ENCODE measurements around the gene ISL1. TPM values are rescaled to one million over a fixed set of nuclear protein-coding genes. Genes with fewer than 3 reads are reported as not detected.

Gene ISL1
- total and polyA plus RNA-seq, 2 of the 4 experiments (the other 2 are of a cell fraction) = under 0.01 TPM; not detected in 1

GRCh38 chr5:51379331-51379700 is 3.9 kb upstream of the ISL1 start:
- intact Hi-C loops (cut with micrococcal nuclease) = loop anchor here (5.0 kb wide), 1 partner anchor 978 kb away; no protein-coding TSS in a partner anchor
- dilution Hi-C loops (cut with HindIII; ENCODE audit: low sequenced_read_pairs, unreplicated experiment) = no loop called here
- Histone ChIP-seq H2BK15ac (ENCODE audit: low read depth, low read length) (no peak overlapping the region), H3K23ac (ENCODE audit: low read depth, low read length) (no peak overlapping the region), H3K4me1 (ENCODE audit: control insufficient read depth, insufficient read depth, low read length) (no peaks in the 10 kb centered on the region), H3K9me1 (ENCODE audit: insufficient read depth, low read length) (no peaks in the 10 kb centered on the region), H4K91ac (ENCODE audit: insufficient read depth, low read depth, low read length) (no peak overlapping the region), H3K36me3 (ENCODE audit: control insufficient read depth, insufficient read depth, low read length) (no peaks in the 10 kb centered on the region), H3K27me3 (ENCODE audit: control insufficient read depth, insufficient read depth, low read length) (peaks cover 52% of the 10 kb centered on the region), H2AFZ (replicated peaks; ENCODE audit: low read length, poor library complexity) (peak overlapping the region; percentile 38), H2AK9ac (replicated peaks; ENCODE audit: low read depth, low read length, poor library complexity) (no peak overlapping the region), H3K27ac (ENCODE audit: insufficient read depth, low read length) (no peak overlapping the region), H3K4ac (ENCODE audit: low read depth, low read length) (no peak overlapping the region), H2BK5ac (ENCODE audit: low read depth, low read length, poor library complexity, severe bottlenecking) (no peak overlapping the region), H3K9me3 (ENCODE audit: control insufficient read depth, insufficient read depth, low read length) (no peaks in the 10 kb centered on the region; the same call in 1 of the 2 replicates), H3K9ac (ENCODE audit: low read depth, low read length) (no peak overlapping the region), H2BK120ac (ENCODE audit: low read depth, low read length) (no peak overlapping the region), H4K5ac (ENCODE audit: low read depth, low read length) (no peak overlapping the region), H3K79me1 (ENCODE audit: low read depth in 1 of 2, low read length in 2 of 2) (no peaks in the 10 kb centered on the region), H3K56ac (ENCODE audit: extremely low read depth, insufficient read depth, low read length) (no peak overlapping the region), H3K4me2 (ENCODE audit: low read depth, low read length) (no peak overlapping the region), H3K14ac (replicated peaks; ENCODE audit: low read depth, low read length) (no peak overlapping the region), H3K18ac (ENCODE audit: low read depth, low read length) (no peak overlapping the region), H4K8ac (ENCODE audit: low read depth in 2 of 2, low read length in 2 of 2) (no peak overlapping the region), H2AK5ac (ENCODE audit: low read depth, low read length) (no peak overlapping the region), H3K4me3 (ENCODE audit: insufficient read depth, low read depth, low read length) (no peak overlapping the region), H2BK20ac (ENCODE audit: low read depth, low read length) (no peak overlapping the region), H4K20me1 (ENCODE audit: insufficient read depth, low read length) (no peaks in the 10 kb centered on the region)
- ATAC-seq (ENCODE audit: low read depth) (no peak), DNase-seq (no peak)
- WGBS, 2 experiments (ENCODE audit: extremely low coverage in 2 of 2, insufficient read length in 1 of 2) = no CpG with 5 or more reads among the region's 4 CpGs
- no peak for TF ChIP-seq SMC3 (IDR thresholded peaks at IDR 0.05; ENCODE audit: low read depth, low read length)
- no peak for TF ChIP-seq MAZ (IDR thresholded peaks at IDR 0.05; ENCODE audit: borderline replicate concordance, low read depth, low read length)
- no peak for TF ChIP-seq RAD21 (IDR thresholded peaks at IDR 0.05; ENCODE audit: low read length)
- TF ChIP-seq MXI1 (IDR thresholded peaks at IDR 0.05; ENCODE audit: borderline replicate concordance, low read depth, low read length) = no peak
- no peak for TF ChIP-seq BHLHE40 (IDR thresholded peaks at IDR 0.05; ENCODE audit: low read depth, low read length)
- no peak for TF ChIP-seq RFX5 (IDR thresholded peaks at IDR 0.05; ENCODE audit: low read depth, low read length)
- no peak for TF ChIP-seq POLR2A (IDR thresholded peaks at IDR 0.05; ENCODE audit: low read depth, low read length)
- no peak for TF ChIP-seq NFE2L2 (IDR thresholded peaks at IDR 0.05; ENCODE audit: low read depth, low read length)
- TF ChIP-seq FOS (IDR thresholded peaks at IDR 0.05; ENCODE audit: low read depth, low read length) = no peak
- TF ChIP-seq, protein P1, sequence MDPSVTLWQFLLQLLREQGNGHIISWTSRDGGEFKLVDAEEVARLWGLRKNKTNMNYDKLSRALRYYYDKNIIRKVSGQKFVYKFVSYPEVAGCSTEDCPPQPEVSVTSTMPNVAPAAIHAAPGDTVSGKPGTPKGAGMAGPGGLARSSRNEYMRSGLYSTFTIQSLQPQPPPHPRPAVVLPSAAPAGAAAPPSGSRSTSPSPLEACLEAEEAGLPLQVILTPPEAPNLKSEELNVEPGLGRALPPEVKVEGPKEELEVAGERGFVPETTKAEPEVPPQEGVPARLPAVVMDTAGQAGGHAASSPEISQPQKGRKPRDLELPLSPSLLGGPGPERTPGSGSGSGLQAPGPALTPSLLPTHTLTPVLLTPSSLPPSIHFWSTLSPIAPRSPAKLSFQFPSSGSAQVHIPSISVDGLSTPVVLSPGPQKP (IDR thresholded peaks at IDR 0.05; ENCODE audit: borderline replicate concordance, low read depth, low read length) = no peak
- no peak for TF ChIP-seq RCOR1 (IDR thresholded peaks at IDR 0.05; ENCODE audit: insufficient replicate concordance, low read length)
- POLR2A ChIA-PET (ENCODE audit: unreplicated experiment) = no interaction called here
- in situ Hi-C loops (cut with MboI; ENCODE audit: low sequenced_read_pairs) = loop anchor here (25.0 kb wide), 1 partner anchor 1283 kb away; no protein-coding TSS in a partner anchor
- CTCF ChIA-PET = interaction anchor here (0.6 kb wide), 1 partner anchor 105 kb away, joined by 3 read pairs; no protein-coding TSS in a partner anchor
- no TSS peak for BruUV-seq (replicated peaks)
